K562 (cell line): ENCODE results near the gene SEC31A. TPM values are rescaled to one million over a fixed set of nuclear protein-coding genes. Genes with fewer than 3 reads are reported as not detected.

ENCODE experiments used
- IFI16 ChIP-seq: fragments of 250-450 bp; sonication (Bioruptor Pico); IDR thresholded peaks from 2 replicates; pipeline ENCODE4 v2.1.2; 2022; ENCODE audit warnings: mild to moderate bottlenecking, inconsistent platforms
- KDM2B ChIP-seq: fragments of 250-450 bp; sonication (Bioruptor Pico); IDR thresholded peaks from 2 replicates; pipeline ENCODE4 v1.8.0; 2021; ENCODE audit warnings: mild to moderate bottlenecking, moderate library complexity
- SRSF3 ChIP-seq: fragments of 200-400 bp; formaldehyde crosslinking; IDR thresholded peaks from 2 replicates; pipeline ENCODE4 v1.6.1; 2016; ENCODE audit warnings: mild to moderate bottlenecking, low read length, moderate library complexity; ENCODE audit not compliant: insufficient read depth
- TCF7 ChIP-seq: sonication (generic); IDR thresholded peaks from 2 replicates; pipeline ENCODE4 v1.6.1; 2016; ENCODE audit warnings: antibody characterized with exemption, borderline replicate concordance
- polyA plus RNA-seq, 8 experiments: library from polyadenylated mRNA; depleted of rRNA in 4 of 8; stranded (reverse) in 5 of 8; unstranded in 3 of 8; fragments of >200 nt; fragmentation: Nextera tagmentation in 2 of 8; fragmentation: Illumina TruSeq in 1 of 8; extraction: Ambion mirVana in 2 of 8; extraction: Trizol in 1 of 8; gene quantifications; 2 replicates each; pipeline versions ENCODE4 v1.2.1 to v1.2.3, GENCODE V29; 2011 to 2014; ENCODE audit warnings: inconsistent platforms in 1 of 8, missing spikeins in 1 of 8
- total RNA-seq, 7 experiments: library from RNA; depleted of rRNA in 6 of 7; stranded (reverse); fragments of >200 nt in 6 of 7; fragmentation: Illumina TruSeq in 2 of 7; extraction: Trizol in 2 of 7; gene quantifications; 2 replicates each; pipeline versions ENCODE4 v1.2.1 to v1.2.3, GENCODE V29; 2011 to 2021; ENCODE audit warnings: low replicate concordance in 1 of 7

SEC31A gene
- total and polyA plus RNA-seq, 9 of the 15 experiments (the other 6 are each of a cell fraction or from before 2014, with no cell fraction given) = 78.9 to 241 (median 173) TPM

GRCh38 chr4:82770607-82771006 is 120.3 kb downstream of the SEC31A start (continued):
- TF ChIP-seq IFI16 (CRISPR knock-in tag) (no peak), KDM2B (CRISPR knock-in tag) (no peak), TCF7 (no peak), SRSF3 (no peak)

Other genes starting within 250 kb of the SEC31A start
- gene SCD5, start 92.4 kb downstream of the SEC31A start, total RNA-seq (2014; rRNA removed) = not detected in 2 replicates
- 0.04 TPM in 1 of 2 replicates, not detected in the other for gene SCD5, start 92.4 kb downstream of the SEC31A start, total RNA-seq (2014; rRNA removed; fragmentation: Illumina TruSeq; extraction: Trizol)
- not detected in 2 replicates for gene SCD5, start 92.4 kb downstream of the SEC31A start, total RNA-seq (2015; rRNA removed; fragmentation: Illumina TruSeq; extraction: Trizol)
- gene SCD5, start 92.4 kb downstream of the SEC31A start, total RNA-seq (2021) = 0.18 and 0.20 TPM in 2 replicates
- 0.03 and 0.04 TPM in 2 replicates for gene SCD5, start 92.4 kb downstream of the SEC31A start, polyA plus RNA-seq (2011; rRNA removed)
- gene SCD5, start 92.4 kb downstream of the SEC31A start, polyA plus RNA-seq (2014; fragmentation: Illumina TruSeq; extraction: Trizol) = not detected in 2 replicates
- gene SCD5, start 92.4 kb downstream of the SEC31A start, polyA plus RNA-seq (2014; fragmentation: Nextera tagmentation; extraction: Ambion mirVana) = under 1 TPM in 1 of 2 experiments, not detected in 1; 0.01 TPM
- not detected in 2 replicates for gene SCD5, start 92.4 kb downstream of the SEC31A start, polyA plus RNA-seq (2014; rRNA removed)
- gene THAP9, start 9.6 kb upstream of the SEC31A start, total RNA-seq (2014; rRNA removed) = 3.4 and 4.7 TPM in 2 replicates
- 5.8 and 6.6 TPM in 2 replicates for gene THAP9, start 9.6 kb upstream of the SEC31A start, total RNA-seq (2014; rRNA removed; fragmentation: Illumina TruSeq; extraction: Trizol)
- 5.8 and 7.0 TPM in 2 replicates for gene THAP9, start 9.6 kb upstream of the SEC31A start, total RNA-seq (2015; rRNA removed; fragmentation: Illumina TruSeq; extraction: Trizol)
- 4.5 and 5.4 TPM in 2 replicates for gene THAP9, start 9.6 kb upstream of the SEC31A start, total RNA-seq (2021)
- gene THAP9, start 9.6 kb upstream of the SEC31A start, polyA plus RNA-seq (2011; rRNA removed) = 6.0 and 6.9 TPM in 2 replicates
- 3.7 and 3.8 TPM in 2 replicates for gene THAP9, start 9.6 kb upstream of the SEC31A start, polyA plus RNA-seq (2014; fragmentation: Illumina TruSeq; extraction: Trizol)
- gene THAP9, start 9.6 kb upstream of the SEC31A start, polyA plus RNA-seq (2014; fragmentation: Nextera tagmentation; extraction: Ambion mirVana) = 1 to 10 TPM; 4.8 to 5.6 TPM
- 3.4 and 5.4 TPM in 2 replicates for gene THAP9, start 9.6 kb upstream of the SEC31A start, polyA plus RNA-seq (2014; rRNA removed)
- gene LIN54, start 119.7 kb upstream of the SEC31A start, total RNA-seq (2014; rRNA removed) = 14.3 and 15.4 TPM in 2 replicates
- gene LIN54, start 119.7 kb upstream of the SEC31A start, total RNA-seq (2014; rRNA removed; fragmentation: Illumina TruSeq; extraction: Trizol) = 19.4 and 22.2 TPM in 2 replicates
- 21.4 and 22.5 TPM in 2 replicates for gene LIN54, start 119.7 kb upstream of the SEC31A start, total RNA-seq (2015; rRNA removed; fragmentation: Illumina TruSeq; extraction: Trizol)
- gene LIN54, start 119.7 kb upstream of the SEC31A start, total RNA-seq (2021) = 15.8 and 17.7 TPM in 2 replicates
- 17.3 and 22.2 TPM in 2 replicates for gene LIN54, start 119.7 kb upstream of the SEC31A start, polyA plus RNA-seq (2011; rRNA removed)
- 15.4 and 16.8 TPM in 2 replicates for gene LIN54, start 119.7 kb upstream of the SEC31A start, polyA plus RNA-seq (2014; fragmentation: Illumina TruSeq; extraction: Trizol)
- gene LIN54, start 119.7 kb upstream of the SEC31A start, polyA plus RNA-seq (2014; fragmentation: Nextera tagmentation; extraction: Ambion mirVana) = 1 to 10 TPM; 2.2 to 2.5 TPM
- gene LIN54, start 119.7 kb upstream of the SEC31A start, polyA plus RNA-seq (2014; rRNA removed) = 11.6 and 13.7 TPM in 2 replicates
- 46.6 and 67.8 TPM in 2 replicates for gene COPS4, start 144.0 kb upstream of the SEC31A start, total RNA-seq (2014; rRNA removed)
- 69.9 and 76.0 TPM in 2 replicates for gene COPS4, start 144.0 kb upstream of the SEC31A start, total RNA-seq (2014; rRNA removed; fragmentation: Illumina TruSeq; extraction: Trizol)
- 67.9 and 70.9 TPM in 2 replicates for gene COPS4, start 144.0 kb upstream of the SEC31A start, total RNA-seq (2015; rRNA removed; fragmentation: Illumina TruSeq; extraction: Trizol)
- gene COPS4, start 144.0 kb upstream of the SEC31A start, total RNA-seq (2021) = 44.7 and 48.6 TPM in 2 replicates
- gene COPS4, start 144.0 kb upstream of the SEC31A start, polyA plus RNA-seq (2011; rRNA removed) = 59.4 and 77.9 TPM in 2 replicates
- gene COPS4, start 144.0 kb upstream of the SEC31A start, polyA plus RNA-seq (2014; fragmentation: Illumina TruSeq; extraction: Trizol) = 82.4 and 82.7 TPM in 2 replicates
- gene COPS4, start 144.0 kb upstream of the SEC31A start, polyA plus RNA-seq (2014; fragmentation: Nextera tagmentation; extraction: Ambion mirVana) = 100 to 1,000 TPM; 171 to 180 TPM
- gene COPS4, start 144.0 kb upstream of the SEC31A start, polyA plus RNA-seq (2014; rRNA removed) = 57.5 and 78.4 TPM in 2 replicates
- gene PLAC8, start 223.6 kb upstream of the SEC31A start, total RNA-seq (2014; rRNA removed) = not detected in 2 replicates
- gene PLAC8, start 223.6 kb upstream of the SEC31A start, total RNA-seq (2014; rRNA removed; fragmentation: Illumina TruSeq; extraction: Trizol) = not detected in 2 replicates
- gene PLAC8, start 223.6 kb upstream of the SEC31A start, total RNA-seq (2015; rRNA removed; fragmentation: Illumina TruSeq; extraction: Trizol) = 0.30 and 0.51 TPM in 2 replicates
- 0.27 and 0.58 TPM in 2 replicates for gene PLAC8, start 223.6 kb upstream of the SEC31A start, total RNA-seq (2021)
- 0.07 TPM in 1 of 2 replicates, not detected in the other for gene PLAC8, start 223.6 kb upstream of the SEC31A start, polyA plus RNA-seq (2011; rRNA removed)
- not detected in 2 replicates for gene PLAC8, start 223.6 kb upstream of the SEC31A start, polyA plus RNA-seq (2014; fragmentation: Illumina TruSeq; extraction: Trizol)
- not detected for gene PLAC8, start 223.6 kb upstream of the SEC31A start, polyA plus RNA-seq (2014; fragmentation: Nextera tagmentation; extraction: Ambion mirVana)
- 0.05 TPM in 1 of 2 replicates, not detected in the other for gene PLAC8, start 223.6 kb upstream of the SEC31A start, polyA plus RNA-seq (2014; rRNA removed)